Measurements from ENCODE around the gene S100Z.

The S100Z gene

GRCh38 chr5:76918539-76918938 is 68.7 kb downstream of the S100Z start:
- Histone ChIP-seq H3K79me2 (ENCODE audit: insufficient read depth, low read length) (peaks cover 45% of the 10 kb centered on the region), H3K9me2 (replicated peaks; ENCODE audit: insufficient read depth, low read length) (no peaks in the 10 kb centered on the region), H3K36me3 (ENCODE audit: low read length) (peaks cover 14% of the 10 kb centered on the region), H3K4me3 (ENCODE audit: insufficient read depth, low read length, poor library complexity, severe bottlenecking) (no peak overlapping the region), H3K9me3 (ENCODE audit: insufficient read depth, low read length) (no peaks in the 10 kb centered on the region), H3K27me3 (ENCODE audit: low read length) (no peaks in the 10 kb centered on the region), H3K27ac (ENCODE audit: low read depth, low read length) (no peak overlapping the region), H3K9ac (ENCODE audit: low read length) (no peak overlapping the region), H2AFZ (ENCODE audit: low read depth, low read length, severe bottlenecking) (no peak overlapping the region), H4K20me1 (ENCODE audit: low read depth, low read length) (no peaks in the 10 kb centered on the region; the same call in 1 of the 2 replicates), H3K4me2 (ENCODE audit: low read depth, low read length, poor library complexity, severe bottlenecking) (no peak overlapping the region), H3F3A (ENCODE audit: insufficient read depth) (peaks cover 3% of the 10 kb centered on the region; the same call in 1 of the 2 replicates)
- TF ChIP-seq CTCF (IDR thresholded peaks at IDR 0.05; ENCODE audit: insufficient read depth, low read length, poor library complexity, severe bottlenecking), result no peak
- no peak for TF ChIP-seq EZH2phosphoT487 (conservative IDR thresholded peaks at IDR 0.05; ENCODE audit: low read length)

- H3K27me3 ChIP-seq (ENCODE audit: low read length), result no peaks in the 10 kb centered on the region
- no peak overlapping the region for H3K9ac ChIP-seq (ENCODE audit: low read length)
- H3F3A ChIP-seq (ENCODE audit: insufficient read depth), result peaks cover 3% of the 10 kb centered on the region; the same call in 1 of the 2 replicates
- H3K27ac ChIP-seq (ENCODE audit: low read depth, low read length), result no peak overlapping the region
- H2AFZ ChIP-seq (ENCODE audit: low read depth, low read length, severe bottlenecking), result no peak overlapping the region
- no peaks in the 10 kb centered on the region for H3K9me3 ChIP-seq (ENCODE audit: insufficient read depth, low read length)
- H4K20me1 ChIP-seq (ENCODE audit: low read depth, low read length), result no peaks in the 10 kb centered on the region; the same call in 1 of the 2 replicates
- H3K36me3 ChIP-seq (ENCODE audit: low read length), result peaks cover 14% of the 10 kb centered on the region
- no peak overlapping the region for H3K4me2 ChIP-seq (ENCODE audit: low read depth, low read length, poor library complexity, severe bottlenecking)
- no peak overlapping the region for H3K4me3 ChIP-seq (ENCODE audit: insufficient read depth, low read length, poor library complexity, severe bottlenecking)
- H3K9me2 ChIP-seq (replicated peaks; ENCODE audit: insufficient read depth, low read length), result no peaks in the 10 kb centered on the region
- H3K79me2 ChIP-seq (ENCODE audit: insufficient read depth, low read length), result peaks cover 45% of the 10 kb centered on the region
- TF ChIP-seq CTCF (IDR thresholded peaks at IDR 0.05; ENCODE audit: insufficient read depth, low read length, poor library complexity, severe bottlenecking) (no peak), EZH2phosphoT487 (conservative IDR thresholded peaks at IDR 0.05; ENCODE audit: low read length) (no peak)
Measured at GRCh38 chr5:76920491-76920890, 70.7 kb downstream of the S100Z start.

GRCh38 chr5:76926329-76927105 is 76.7 kb downstream of the S100Z start:
- H3K27ac ChIP-seq (ENCODE audit: low read depth, low read length), result no peak overlapping the region
- no peak overlapping the region for H2AFZ ChIP-seq (ENCODE audit: low read depth, low read length, severe bottlenecking)
- H3K9me2 ChIP-seq (replicated peaks; ENCODE audit: insufficient read depth, low read length), result no peaks in the 10 kb centered on the region
- H3K9me3 ChIP-seq (ENCODE audit: insufficient read depth, low read length), result no peaks in the 10 kb centered on the region
- no peaks in the 10 kb centered on the region for H3F3A ChIP-seq (ENCODE audit: insufficient read depth)
- H3K27me3 ChIP-seq (ENCODE audit: low read length), result no peaks in the 10 kb centered on the region
- H4K20me1 ChIP-seq (ENCODE audit: low read depth, low read length), result no peaks in the 10 kb centered on the region
- H3K79me2 ChIP-seq (ENCODE audit: insufficient read depth, low read length), result peaks cover 2% of the 10 kb centered on the region
- no peak overlapping the region for H3K9ac ChIP-seq (ENCODE audit: low read length)
- no peak overlapping the region for H3K4me2 ChIP-seq (ENCODE audit: low read depth, low read length, poor library complexity, severe bottlenecking)
- H3K36me3 ChIP-seq (ENCODE audit: low read length), result no peaks in the 10 kb centered on the region
- no peak overlapping the region for H3K4me3 ChIP-seq (ENCODE audit: insufficient read depth, low read length, poor library complexity, severe bottlenecking)
- TF ChIP-seq EZH2phosphoT487 (conservative IDR thresholded peaks at IDR 0.05; ENCODE audit: low read length) (no peak), CTCF (IDR thresholded peaks at IDR 0.05; ENCODE audit: insufficient read depth, low read length, poor library complexity, severe bottlenecking) (no peak)

Measured in SU-DHL-6 (cell line).